Trophoblast cell (in vitro differentiated cells and primary cell): Measurements from ENCODE around the gene ASCC3.

Experiments used
- DNase-seq, 2 donors: peaks; one replicate each; pipeline ENCODE4 v3.0.0-alpha.2; 2016
- H2AFZ ChIP-seq: 2 replicates; pipeline ENCODE4 v1.6.1; 2013; ENCODE audit warnings: low read length, moderate library complexity, mild to moderate bottlenecking; ENCODE audit not compliant: insufficient read depth, poor library complexity
- H2AK5ac ChIP-seq: 2 replicates; pipeline ENCODE4 v1.6.1; 2013; ENCODE audit warnings: mild to moderate bottlenecking, low read length
- H2BK120ac ChIP-seq: 2 replicates; pipeline ENCODE4 v1.6.1; 2013; ENCODE audit warnings: low read length, mild to moderate bottlenecking, moderate library complexity; ENCODE audit not compliant: insufficient read depth, poor library complexity
- H2BK12ac ChIP-seq: 2 replicates; pipeline ENCODE4 v1.6.1; 2013; ENCODE audit warnings: mild to moderate bottlenecking, low read length, moderate library complexity
- H2BK5ac ChIP-seq: 2 replicates; pipeline ENCODE4 v1.6.1; 2013; ENCODE audit warnings: low read length, low read depth, moderate library complexity, mild to moderate bottlenecking; ENCODE audit not compliant: poor library complexity
- H3K14ac ChIP-seq: 2 replicates; pipeline ENCODE4 v1.6.1; 2013; ENCODE audit warnings: mild to moderate bottlenecking, low read length
- H3K18ac ChIP-seq: 2 replicates; pipeline ENCODE4 v1.6.1; 2013; ENCODE audit warnings: mild to moderate bottlenecking, low read length
- H3K23ac ChIP-seq: 2 replicates; pipeline ENCODE4 v1.6.1; 2013; ENCODE audit warnings: low read length
- H3K27ac ChIP-seq: 2 replicates; pipeline ENCODE4 v1.5.1; 2013; ENCODE audit warnings: low read depth, mild to moderate bottlenecking, inconsistent platforms, low read length, moderate library complexity
- H3K27me3 ChIP-seq: 2 replicates; pipeline ENCODE4 v1.6.1; 2013; ENCODE audit warnings: inconsistent platforms, mild to moderate bottlenecking, low read length, moderate library complexity; ENCODE audit not compliant: insufficient read depth
- H3K36me3 ChIP-seq, 2 experiments: 1 replicate in 1 of 2; 2 replicates in 1 of 2; pipeline ENCODE4 v1.6.1; 2013; ENCODE audit warnings: low read length in 2 of 2, mild to moderate bottlenecking in 2 of 2, moderate library complexity in 1 of 2; ENCODE audit not compliant: insufficient read depth in 2 of 2, control insufficient read depth in 1 of 2
- H3K4ac ChIP-seq: 2 replicates; pipeline ENCODE4 v1.6.1; 2013; ENCODE audit warnings: low read depth, mild to moderate bottlenecking, low read length, moderate library complexity
- H3K4me1 ChIP-seq, 2 experiments: 1 replicate in 1 of 2; 2 replicates in 1 of 2; pipeline ENCODE4 v1.6.1; 2013; ENCODE audit warnings: low read length in 2 of 2, mild to moderate bottlenecking in 2 of 2, moderate library complexity in 1 of 2; ENCODE audit not compliant: insufficient read depth in 2 of 2, control insufficient read depth in 1 of 2
- H3K4me2 ChIP-seq: 2 replicates; pipeline ENCODE4 v1.6.1; 2013; ENCODE audit warnings: inconsistent platforms, mild to moderate bottlenecking, low read length, moderate library complexity
- H3K4me3 ChIP-seq: 2 replicates; pipeline ENCODE4 v1.5.1; 2013; ENCODE audit warnings: mild to moderate bottlenecking, low read depth, low read length, inconsistent platforms
- H3K79me1 ChIP-seq: one replicate; pipeline ENCODE4 v1.6.1; 2013; ENCODE audit warnings: low read length
- H3K79me2 ChIP-seq: 2 replicates; pipeline ENCODE4 v1.6.1; 2013; ENCODE audit warnings: low read length, mild to moderate bottlenecking; ENCODE audit not compliant: control insufficient read depth, insufficient read depth, poor library complexity
- H3K9ac ChIP-seq: 2 replicates; pipeline ENCODE4 v1.6.1; 2013; ENCODE audit warnings: mild to moderate bottlenecking, low read length
- H3K9me3 ChIP-seq: 2 replicates; pipeline ENCODE4 v1.6.1; 2013; ENCODE audit warnings: low read depth, mild to moderate bottlenecking, control low read depth, inconsistent platforms, low read length; ENCODE audit not compliant: insufficient read depth
- H4K12ac ChIP-seq: 2 replicates; pipeline ENCODE4 v1.6.1; 2013; ENCODE audit warnings: low read depth, mild to moderate bottlenecking, low read length, moderate library complexity
- H4K8ac ChIP-seq: 2 replicates; pipeline ENCODE4 v1.6.1; 2013; ENCODE audit warnings: low read depth, mild to moderate bottlenecking, low read length, moderate library complexity
- H4K91ac ChIP-seq: one replicate; pipeline ENCODE4 v1.6.1; 2013; ENCODE audit warnings: low read depth, mild to moderate bottlenecking, low read length, moderate library complexity
- WGBS: extraction: QIAGEN DNeasy Blood & Tissue Kit; methylation state at CpG from one replicate; pipeline ENCODE4 v1.1.7; 2013; ENCODE audit warnings: missing lambda C conversion rate; ENCODE audit not compliant: insufficient read length, insufficient coverage; ENCODE audit errors: extremely low coverage; 5-methylcytosine and 5-hydroxymethylcytosine counted together

The ASCC3 gene

GRCh38 chr6:100879317-100879716, 1.8 kb downstream of the ASCC3 start:
- Histone ChIP-seq H4K12ac (no peak overlapping the region), H3K14ac (no peak overlapping the region), H2AK5ac (no peak overlapping the region), H3K27me3 (no peaks in the 10 kb centered on the region), H3K4me1 (peaks cover 0 to 6% of the 10 kb centered on the region in 2 experiments), H4K91ac (no peak overlapping the region), H3K9me3 (peaks cover 2% of the 10 kb centered on the region), H3K23ac (no peak overlapping the region), H3K18ac (no peak overlapping the region), H3K79me2 (peaks cover 7% of the 10 kb centered on the region), H3K27ac (no peak overlapping the region), H2BK5ac (no peak overlapping the region), H4K8ac (no peak overlapping the region), H3K79me1 (peaks cover 8% of the 10 kb centered on the region), H2AFZ (no peak overlapping the region), H2BK120ac (no peak overlapping the region), H3K4me3 (no peak overlapping the region), H2BK12ac (no peak overlapping the region), H3K4me2 (no peak overlapping the region), H3K36me3 (no peaks in the 10 kb centered on the region), H3K4ac (peak overlapping the region; percentile 93), H3K9ac (no peak overlapping the region)
- WGBS, result no CpG with 5 or more reads among the region's 2 CpGs
- DNase-seq, result no peak

GRCh38 chr6:100877851-100878250, 3.3 kb downstream of the ASCC3 start:
- no peak overlapping the region for H3K27ac ChIP-seq
- peaks cover 7% of the 10 kb centered on the region for H3K79me2 ChIP-seq
- H3K9me3 ChIP-seq, result peaks cover 2% of the 10 kb centered on the region
- no peak for DNase-seq
- no peak overlapping the region for H3K4me3 ChIP-seq
- no peaks in the 10 kb centered on the region for H3K27me3 ChIP-seq
- H3K18ac ChIP-seq, result no peak overlapping the region
- no peak overlapping the region for H3K4ac ChIP-seq
- no peaks in the 10 kb centered on the region for H3K36me3 ChIP-seq
- no peak overlapping the region for H2BK5ac ChIP-seq
- no peak overlapping the region for H4K8ac ChIP-seq
- H4K12ac ChIP-seq, result no peak overlapping the region
- H3K79me1 ChIP-seq, result peaks cover 8% of the 10 kb centered on the region
- H4K91ac ChIP-seq, result no peak overlapping the region
- H3K14ac ChIP-seq, result no peak overlapping the region
- H3K4me2 ChIP-seq, result no peak overlapping the region
- H3K9ac ChIP-seq, result no peak overlapping the region
- no peak overlapping the region for H3K23ac ChIP-seq
- no peak overlapping the region for H2AFZ ChIP-seq
- peaks cover 0 to 6% of the 10 kb centered on the region in 2 experiments for H3K4me1 ChIP-seq
- no peak overlapping the region for H2BK120ac ChIP-seq
- no peak overlapping the region for H2AK5ac ChIP-seq
- no peak overlapping the region for H2BK12ac ChIP-seq

- Histone ChIP-seq H2BK5ac (no peak overlapping the region), H3K9me3 (peaks cover 2% of the 10 kb centered on the region), H3K9ac (no peak overlapping the region), H3K79me2 (peaks cover 10% of the 10 kb centered on the region), H3K23ac (no peak overlapping the region), H3K4me3 (no peak overlapping the region), H4K91ac (no peak overlapping the region), H2BK120ac (no peak overlapping the region), H3K4me2 (no peak overlapping the region), H2AFZ (no peak overlapping the region), H2AK5ac (no peak overlapping the region), H3K4me1 (peaks cover 0 to 4% of the 10 kb centered on the region in 2 experiments), H3K4ac (peak overlapping the region; percentile 69), H3K18ac (no peak overlapping the region), H4K12ac (no peak overlapping the region), H4K8ac (no peak overlapping the region), H3K27ac (no peak overlapping the region), H2BK12ac (no peak overlapping the region), H3K27me3 (no peaks in the 10 kb centered on the region), H3K36me3 (peaks cover 0 to 2% of the 10 kb centered on the region in 2 experiments), H3K79me1 (peaks cover 6% of the 10 kb centered on the region), H3K14ac (no peak overlapping the region)
- DNase-seq, result no peak
These were observed 4.9 kb downstream of the ASCC3 start for GRCh38 chr6:100876251-100876650.

- H4K8ac ChIP-seq, result no peak overlapping the region
- no peak overlapping the region for H4K12ac ChIP-seq
- no peak for DNase-seq
- no peak overlapping the region for H3K9ac ChIP-seq
- no peak overlapping the region for H3K4ac ChIP-seq
- H3K14ac ChIP-seq, result no peak overlapping the region
- WGBS, result no CpG with 5 or more reads among the region's 2 CpGs
- H2BK5ac ChIP-seq, result no peak overlapping the region
- no peak overlapping the region for H2BK120ac ChIP-seq
- no peak overlapping the region for H3K27ac ChIP-seq
- H3K9me3 ChIP-seq, result no peaks in the 10 kb centered on the region
- no peak overlapping the region for H4K91ac ChIP-seq
- no peaks in the 10 kb centered on the region for H3K79me1 ChIP-seq
- no peak overlapping the region for H2AK5ac ChIP-seq
- no peaks in the 10 kb centered on the region for H3K79me2 ChIP-seq
- H3K4me3 ChIP-seq, result no peak overlapping the region
- H3K4me1 ChIP-seq, result no peaks in the 10 kb centered on the region
- H3K23ac ChIP-seq, result no peak overlapping the region
- H2AFZ ChIP-seq, result no peak overlapping the region
- H3K4me2 ChIP-seq, result no peak overlapping the region
- H2BK12ac ChIP-seq, result no peak overlapping the region
- no peak overlapping the region for H3K18ac ChIP-seq
- peaks cover 6 to 8% of the 10 kb centered on the region in 2 experiments for H3K36me3 ChIP-seq
- no peaks in the 10 kb centered on the region for H3K27me3 ChIP-seq
These were observed 15.6 kb downstream of the ASCC3 start for GRCh38 chr6:100865525-100865924.
